ENCODE data around the gene THOC6. TPM values are rescaled to one million over a fixed set of nuclear protein-coding genes. Genes with fewer than 3 reads are reported as not detected.

The THOC6 gene
- total RNA-seq, 1 donor from 2014 or later: 40.1 TPM

- peaks cover 4% of the 10 kb centered on the region for H3K36me3 Mint-ChIP-seq
- no peak for TF ChIP-seq CTCF (conservative IDR thresholded peaks at IDR 0.05)
- peaks cover 41% of the 10 kb centered on the region for H3K27me3 Mint-ChIP-seq
- peaks cover 12% of the 10 kb centered on the region for H3K4me1 Mint-ChIP-seq (ENCODE audit: unreplicated experiment)
- DNase-seq (ENCODE audit: extremely low spot score, unreplicated experiment): no peak
- peak overlapping the region; percentile 76 for H3K27ac Mint-ChIP-seq
- peak overlapping the region; percentile 49 for H3K4me3 Mint-ChIP-seq
- no peaks in the 10 kb centered on the region for H3K9me3 Mint-ChIP-seq
Observed at GRCh38 chr16:3030222-3031212, 6.7 kb downstream of the THOC6 start.

GRCh38 chr16:3032624-3033023 is 8.8 kb downstream of the THOC6 start:
- H3K27ac Mint-ChIP-seq: peak overlapping the region; percentile 68
- H3K36me3 Mint-ChIP-seq: peaks cover 4% of the 10 kb centered on the region
- TF ChIP-seq CTCF (conservative IDR thresholded peaks at IDR 0.05): no peak
- H3K9me3 Mint-ChIP-seq: no peaks in the 10 kb centered on the region
- peaks cover 54% of the 10 kb centered on the region for H3K27me3 Mint-ChIP-seq
- peaks cover 12% of the 10 kb centered on the region for H3K4me1 Mint-ChIP-seq (ENCODE audit: unreplicated experiment)
- DNase-seq (ENCODE audit: extremely low spot score, unreplicated experiment): no peak
- H3K4me3 Mint-ChIP-seq: peak overlapping the region; percentile 57

GRCh38 chr16:3035289-3035971 is 11.6 kb downstream of the THOC6 start:
- Mint-ChIP-seq H3K4me3 (peak overlapping the region; percentile 76), H3K9me3 (no peaks in the 10 kb centered on the region), H3K36me3 (no peaks in the 10 kb centered on the region), H3K27me3 (peaks cover 74% of the 10 kb centered on the region), H3K27ac (no peak overlapping the region), H3K4me1 (ENCODE audit: unreplicated experiment) (peaks cover 7% of the 10 kb centered on the region)
- DNase-seq (ENCODE audit: extremely low spot score, unreplicated experiment): no peak
- no peak for TF ChIP-seq CTCF (conservative IDR thresholded peaks at IDR 0.05)

GRCh38 chr16:3035972-3036725 is 12.3 kb downstream of the THOC6 start:
- DNase-seq (ENCODE audit: extremely low spot score, unreplicated experiment): no peak
- Mint-ChIP-seq H3K4me3 (peak overlapping the region; percentile 76), H3K4me1 (ENCODE audit: unreplicated experiment) (peaks cover 7% of the 10 kb centered on the region), H3K36me3 (no peaks in the 10 kb centered on the region), H3K9me3 (no peaks in the 10 kb centered on the region), H3K27ac (no peak overlapping the region), H3K27me3 (peaks cover 80% of the 10 kb centered on the region)
- TF ChIP-seq CTCF (conservative IDR thresholded peaks at IDR 0.05): no peak

GRCh38 chr16:3036726-3037315 is 13.0 kb downstream of the THOC6 start, which contains the start of gene BICDL2:
Gene BICDL2 (minus strand): TSS chr16:3036944. CDS start chr16:3035496, 1,448 bp downstream.
- DNase-seq (ENCODE audit: extremely low spot score, unreplicated experiment): no peak
- TF ChIP-seq CTCF (conservative IDR thresholded peaks at IDR 0.05): no peak
- H3K36me3 Mint-ChIP-seq: no peaks in the 10 kb centered on the region
- peaks cover 84% of the 10 kb centered on the region for H3K27me3 Mint-ChIP-seq
- H3K27ac Mint-ChIP-seq: peak within 1 kb of the TSS; percentile 86
- H3K9me3 Mint-ChIP-seq: no peaks in the 10 kb centered on the region
- H3K4me1 Mint-ChIP-seq (ENCODE audit: unreplicated experiment): peaks cover 7% of the 10 kb centered on the region
- peak within 1 kb of the TSS; percentile 86 for H3K4me3 Mint-ChIP-seq

Data from type B pancreatic cell (in vitro differentiated cells).